ENCODE data around the gene ACP7. TPM values are rescaled to one million over a fixed set of nuclear protein-coding genes. Genes with fewer than 3 reads are reported as not detected.
A peak's percentile ranks its signal among the peaks of the same experiment; 100 is the strongest.

Gene ACP7
- total and polyA plus RNA-seq, 8 donors = 0.13 to 0.23 (median 0.18) TPM; not detected in 2

DNA sequence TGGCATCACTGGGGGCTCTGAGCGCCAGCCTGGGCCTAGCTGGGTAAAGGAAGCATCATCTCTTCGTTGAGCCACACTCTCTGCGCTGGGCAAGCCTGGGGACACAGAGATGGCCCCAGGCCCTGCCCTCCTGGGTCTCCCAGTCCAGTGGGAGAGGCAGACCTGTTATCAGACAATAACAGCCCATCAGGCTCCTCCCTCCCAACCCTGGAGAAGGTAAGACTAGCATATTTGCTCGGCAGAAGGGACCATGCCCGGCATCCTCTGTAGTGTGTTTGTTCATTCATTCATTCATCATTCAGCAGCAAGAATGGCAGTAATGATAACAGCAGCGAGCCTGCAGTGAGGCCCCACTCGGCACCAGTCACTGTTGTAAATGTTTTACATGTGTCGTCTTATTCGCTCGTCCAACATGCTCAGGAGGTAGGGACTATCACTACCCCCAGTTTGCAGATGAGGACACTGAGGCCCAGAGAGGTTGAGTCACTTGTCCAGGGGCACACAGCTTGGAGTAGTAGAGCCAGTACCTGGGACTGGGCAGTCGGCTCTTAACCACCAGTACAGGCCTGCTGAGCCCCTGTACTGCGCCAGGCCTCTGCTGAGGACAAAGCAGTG, 74.6 kb downstream of the ACP7 start:
- ATAC-seq = no peak

DNA sequence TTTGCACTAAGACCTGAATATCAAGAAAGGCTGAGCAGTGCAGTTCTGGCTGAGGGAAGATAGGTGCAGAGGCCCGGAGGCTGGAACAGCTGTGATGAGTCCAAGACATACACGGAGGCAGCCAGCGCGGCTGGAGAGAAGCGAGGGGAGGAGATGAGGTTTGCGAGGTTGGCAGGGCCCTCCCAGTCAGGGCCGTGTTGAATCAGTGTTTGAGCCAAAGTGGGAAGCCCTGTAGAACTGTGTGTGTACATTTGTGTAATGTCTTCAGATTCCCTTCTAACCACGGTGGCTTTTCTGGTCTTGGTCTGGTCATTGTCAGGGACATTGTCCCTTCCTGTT, 76.3 kb downstream of the ACP7 start:
- intact Hi-C loops (cut with DNase I) = no loop called here
- Histone ChIP-seq H3K27ac (peak overlapping the region; percentile 53 to 55), H3K4me1 (peaks cover 28 to 65% of the 10 kb centered on the region in 2 donors), H3K9me3 (no peaks in the 10 kb centered on the region), H3K36me3 (no peaks in the 10 kb centered on the region), H3K4me3 (no peak overlapping the region), H3K27me3 (no peaks in the 10 kb centered on the region)
- ATAC-seq (peak; percentile 43), DNase-seq (peak in 2 of 4 donors; percentile 54 to 66)
- TF ChIP-seq, protein P1, sequence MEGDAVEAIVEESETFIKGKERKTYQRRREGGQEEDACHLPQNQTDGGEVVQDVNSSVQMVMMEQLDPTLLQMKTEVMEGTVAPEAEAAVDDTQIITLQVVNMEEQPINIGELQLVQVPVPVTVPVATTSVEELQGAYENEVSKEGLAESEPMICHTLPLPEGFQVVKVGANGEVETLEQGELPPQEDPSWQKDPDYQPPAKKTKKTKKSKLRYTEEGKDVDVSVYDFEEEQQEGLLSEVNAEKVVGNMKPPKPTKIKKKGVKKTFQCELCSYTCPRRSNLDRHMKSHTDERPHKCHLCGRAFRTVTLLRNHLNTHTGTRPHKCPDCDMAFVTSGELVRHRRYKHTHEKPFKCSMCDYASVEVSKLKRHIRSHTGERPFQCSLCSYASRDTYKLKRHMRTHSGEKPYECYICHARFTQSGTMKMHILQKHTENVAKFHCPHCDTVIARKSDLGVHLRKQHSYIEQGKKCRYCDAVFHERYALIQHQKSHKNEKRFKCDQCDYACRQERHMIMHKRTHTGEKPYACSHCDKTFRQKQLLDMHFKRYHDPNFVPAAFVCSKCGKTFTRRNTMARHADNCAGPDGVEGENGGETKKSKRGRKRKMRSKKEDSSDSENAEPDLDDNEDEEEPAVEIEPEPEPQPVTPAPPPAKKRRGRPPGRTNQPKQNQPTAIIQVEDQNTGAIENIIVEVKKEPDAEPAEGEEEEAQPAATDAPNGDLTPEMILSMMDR (IDR thresholded peaks at IDR 0.05) = no peak

More for the DNA sequence above, 74.6 kb downstream of the ACP7 start:
- no peaks in the 10 kb centered on the region for H3K9me3 ChIP-seq
- TF ChIP-seq, protein P1 (IDR thresholded peaks at IDR 0.05) = no peak
- intact Hi-C loops (cut with DNase I) = no loop called here
- H3K4me1 ChIP-seq = peaks cover 36 to 72% of the 10 kb centered on the region in 2 donors
- H3K4me3 ChIP-seq = no peak overlapping the region
- DNase-seq = peak in 1 of 4 donors; percentile 49
- H3K36me3 ChIP-seq = no peaks in the 10 kb centered on the region
- H3K27me3 ChIP-seq = no peaks in the 10 kb centered on the region
- peak overlapping the region in 1 of 2 donors; percentile 31 for H3K27ac ChIP-seq

Other genes with a start within 250 kb of the ACP7 start
- gene HNRNPL, start 234.4 kb upstream of the ACP7 start, total RNA-seq = 100 to 1,000 TPM; 252 to 321 TPM
- 100 to 1,000 TPM; 384 to 470 (median 450) TPM for gene HNRNPL, start 234.4 kb upstream of the ACP7 start, polyA plus RNA-seq (ENCODE audit: insufficient read length in 6 of 6)
- gene RINL, start 206.1 kb upstream of the ACP7 start, total RNA-seq = 10 to 100 TPM in 1 of 2 donors, 1 to 10 TPM in 1; 8.6 to 10.8 TPM
- 10 to 100 TPM in 1 of 6 donors, 1 to 10 TPM in 5; 7.2 to 12.0 (median 8.0) TPM for gene RINL, start 206.1 kb upstream of the ACP7 start, polyA plus RNA-seq (ENCODE audit: insufficient read length in 6 of 6)
- 10 to 100 TPM; 52.1 to 53.9 TPM for gene SIRT2, start 184.8 kb upstream of the ACP7 start, total RNA-seq
- gene SIRT2, start 184.8 kb upstream of the ACP7 start, polyA plus RNA-seq (ENCODE audit: insufficient read length in 6 of 6) = 10 to 100 TPM; 49.2 to 56.1 (median 52.6) TPM
- gene NFKBIB, start 184.4 kb upstream of the ACP7 start, total RNA-seq = 10 to 100 TPM; 19.7 to 34.2 TPM
- 1 to 10 TPM; 5.1 to 8.2 (median 6.3) TPM for gene NFKBIB, start 184.4 kb upstream of the ACP7 start, polyA plus RNA-seq (ENCODE audit: insufficient read length in 6 of 6)
- gene CCER2, start 172.2 kb upstream of the ACP7 start, total RNA-seq = not detected
- under 1 TPM; 0.25 to 0.87 (median 0.67) TPM for gene CCER2, start 172.2 kb upstream of the ACP7 start, polyA plus RNA-seq (ENCODE audit: insufficient read length in 6 of 6)
- gene SARS2, start 153.6 kb upstream of the ACP7 start, total RNA-seq = 10 to 100 TPM; 15.4 to 24.3 TPM
- gene SARS2, start 153.6 kb upstream of the ACP7 start, polyA plus RNA-seq (ENCODE audit: insufficient read length in 6 of 6) = 10 to 100 TPM; 32.6 to 43.8 (median 37.1) TPM
- 10 to 100 TPM; 26.6 to 39.8 TPM for gene MRPS12, start 153.4 kb upstream of the ACP7 start, total RNA-seq
- 10 to 100 TPM; 11.8 to 18.3 (median 15.4) TPM for gene MRPS12, start 153.4 kb upstream of the ACP7 start, polyA plus RNA-seq (ENCODE audit: insufficient read length in 6 of 6)
- gene FBXO17, start 108.6 kb upstream of the ACP7 start, total RNA-seq = 10 to 100 TPM in 1 of 2 donors, 1 to 10 TPM in 1; 7.1 to 10.4 TPM
- 10 to 100 TPM; 40.0 to 50.3 (median 44.8) TPM for gene FBXO17, start 108.6 kb upstream of the ACP7 start, polyA plus RNA-seq (ENCODE audit: insufficient read length in 6 of 6)
- 10 to 100 TPM; 11.4 to 11.9 TPM for gene FBXO27, start 51.8 kb upstream of the ACP7 start, total RNA-seq
- 1 to 10 TPM; 3.3 to 4.7 (median 3.7) TPM for gene FBXO27, start 51.8 kb upstream of the ACP7 start, polyA plus RNA-seq (ENCODE audit: insufficient read length in 6 of 6)
- gene PAK4, start 41.4 kb downstream of the ACP7 start, total RNA-seq = 10 to 100 TPM; 43.9 to 46.0 TPM
- gene PAK4, start 41.4 kb downstream of the ACP7 start, polyA plus RNA-seq (ENCODE audit: insufficient read length in 6 of 6) = 10 to 100 TPM; 40.9 to 62.3 (median 54.3) TPM
- not detected for gene NCCRP1, start 112.6 kb downstream of the ACP7 start, total RNA-seq
- under 1 TPM; 0.17 to 0.30 (median 0.22) TPM for gene NCCRP1, start 112.6 kb downstream of the ACP7 start, polyA plus RNA-seq (ENCODE audit: insufficient read length in 6 of 6)
- not detected for gene SYCN, start 119.9 kb downstream of the ACP7 start, total RNA-seq
- not detected for gene SYCN, start 119.9 kb downstream of the ACP7 start, polyA plus RNA-seq (ENCODE audit: insufficient read length in 6 of 6)
- not detected for gene IFNL3, start 160.6 kb downstream of the ACP7 start, total RNA-seq
- gene IFNL3, start 160.6 kb downstream of the ACP7 start, polyA plus RNA-seq (ENCODE audit: insufficient read length in 6 of 6) = not detected
- gene IFNL4, start 164.5 kb downstream of the ACP7 start, total RNA-seq = not detected
- not detected for gene IFNL4, start 164.5 kb downstream of the ACP7 start, polyA plus RNA-seq (ENCODE audit: insufficient read length in 6 of 6)
- gene IFNL2, start 184.0 kb downstream of the ACP7 start, total RNA-seq = not detected
- not detected for gene IFNL2, start 184.0 kb downstream of the ACP7 start, polyA plus RNA-seq (ENCODE audit: insufficient read length in 6 of 6)
- gene IFNL1, start 212.0 kb downstream of the ACP7 start, total RNA-seq = not detected
- not detected for gene IFNL1, start 212.0 kb downstream of the ACP7 start, polyA plus RNA-seq (ENCODE audit: insufficient read length in 6 of 6)
- gene LRFN1, start 236.5 kb downstream of the ACP7 start, total RNA-seq = 1 to 10 TPM; 1.0 to 2.3 TPM
- 1 to 10 TPM; 1.2 to 2.9 (median 1.9) TPM for gene LRFN1, start 236.5 kb downstream of the ACP7 start, polyA plus RNA-seq (ENCODE audit: insufficient read length in 6 of 6)